Endodermal cell (in vitro differentiated cells): Measurements from ENCODE around the gene SLC25A17. TPM values are rescaled to one million over a fixed set of nuclear protein-coding genes. Genes with fewer than 3 reads are reported as not detected.
"Not testable (repeated sequence)": the region's sequence is repeated elsewhere in the genome, so short reads cannot be mapped to it uniquely, and the experiment has no call there.

ENCODE experiments used
- DNase-seq: peaks from one replicate; pipeline ENCODE4 v3.0.0-alpha.2; 2017
- H3K27ac ChIP-seq: 2 replicates; pipeline ENCODE4 v1.5.1; 2013; ENCODE audit warnings: mild to moderate bottlenecking, low read depth, low read length, moderate library complexity
- H3K27me3 ChIP-seq: 2 replicates; pipeline ENCODE4 v1.6.1; 2013; ENCODE audit warnings: mild to moderate bottlenecking, low read length, moderate library complexity; ENCODE audit not compliant: insufficient read depth, control insufficient read depth, poor library complexity, severe bottlenecking
- H3K36me3 ChIP-seq: 2 replicates; pipeline ENCODE4 v1.7.0; 2013; ENCODE audit warnings: mild to moderate bottlenecking, low read length, moderate library complexity; ENCODE audit not compliant: control insufficient read depth, insufficient read depth
- H3K4me1 ChIP-seq: one replicate; pipeline ENCODE4 v1.7.0; 2013; ENCODE audit warnings: low read length; ENCODE audit not compliant: control insufficient read depth, insufficient read depth
- H3K4me3 ChIP-seq: 2 replicates; pipeline ENCODE4 v1.5.1; 2013; ENCODE audit warnings: mild to moderate bottlenecking, low read length, moderate library complexity
- H3K9ac ChIP-seq: 2 replicates; pipeline ENCODE4 v1.6.1; 2013; ENCODE audit warnings: mild to moderate bottlenecking, low read length, moderate library complexity; ENCODE audit not compliant: poor library complexity, severe bottlenecking; ENCODE audit errors: extremely low read depth
- H3K9me3 ChIP-seq: 2 replicates; pipeline ENCODE4 v1.6.1; 2013; ENCODE audit warnings: mild to moderate bottlenecking, low read length, moderate library complexity; ENCODE audit not compliant: control insufficient read depth
- H3K27ac Mint-ChIP-seq: 2 replicates; pipeline ENCODE4 v1.8.0; 2020; ENCODE audit warnings: mixed read lengths
- H3K27me3 Mint-ChIP-seq: 2 replicates; pipeline ENCODE4 v1.8.0; 2021; ENCODE audit warnings: mild to moderate bottlenecking, mixed read lengths; ENCODE audit not compliant: insufficient read depth
- H3K36me3 Mint-ChIP-seq: 2 replicates; pipeline ENCODE4 v1.8.0; 2020; ENCODE audit warnings: low read depth, mixed read lengths
- H3K4me1 Mint-ChIP-seq: 2 replicates; pipeline ENCODE4 v1.8.0; 2020; ENCODE audit warnings: mixed read lengths
- H3K4me3 Mint-ChIP-seq: 2 replicates; pipeline ENCODE4 v1.8.0; 2020; ENCODE audit warnings: mild to moderate bottlenecking, moderate library complexity, mixed read lengths
- H3K9me3 Mint-ChIP-seq: 2 replicates; pipeline ENCODE4 v1.8.0; 2020; ENCODE audit warnings: mild to moderate bottlenecking, mixed read lengths
- CTCF ChIP-seq: fragments of 200-600 bp; sonication (generic); conservative IDR thresholded peaks from 2 replicates; pipeline ENCODE4 v1.5.0; 2021; ENCODE audit warnings: antibody characterized with exemption, mild to moderate bottlenecking
- WGBS, 2 experiments: methylation state at CpG; one replicate each; pipeline versions ENCODE4 v1.1.5 to v1.1.7; 2013; ENCODE audit warnings: missing lambda C conversion rate in 2 of 2, mixed read lengths in 1 of 2; ENCODE audit not compliant: insufficient coverage in 1 of 2, insufficient read length in 1 of 2; 5-methylcytosine and 5-hydroxymethylcytosine counted together
- total RNA-seq, 2 donors: library from RNA; stranded (reverse); fragmentation: NEBNext Ultra II Directional in 1 of 2; extraction: Animal tissue kit (Norgen Biotek cat#: 25700) in 1 of 2; gene quantifications; 2 replicates in 1 of 2; 3 replicates in 1 of 2; pipeline ENCODE4 v1.2.1, GENCODE V29; 2021

Gene SLC25A17
- total RNA-seq, 2 donors from 2014 or later: 25.4 to 29.4 TPM

- no peak overlapping the region for H3K27ac Mint-ChIP-seq
- peaks cover 5% of the 10 kb centered on the region for H3K4me1 ChIP-seq
- H3K4me3 ChIP-seq: no peak overlapping the region
- H3K27me3 ChIP-seq: no peaks in the 10 kb centered on the region
- H3K9ac ChIP-seq: no peak overlapping the region
- H3K36me3 Mint-ChIP-seq: peaks cover 8% of the 10 kb centered on the region
- H3K4me3 Mint-ChIP-seq: no peak overlapping the region
- no peaks in the 10 kb centered on the region for H3K9me3 ChIP-seq
- no peak overlapping the region for H3K27ac ChIP-seq
- H3K4me1 Mint-ChIP-seq: no peaks in the 10 kb centered on the region
- no peak for TF ChIP-seq CTCF
- WGBS, 2 experiments: 90 to 95% methylated on average over 2 to 5 of the region's 6 CpGs
- no peak for DNase-seq
- no peaks in the 10 kb centered on the region for H3K27me3 Mint-ChIP-seq
- no peaks in the 10 kb centered on the region for H3K9me3 Mint-ChIP-seq
- H3K36me3 ChIP-seq: peaks cover 13% of the 10 kb centered on the region
Observed at GRCh38 chr22:40764763-40765441, 54.2 kb downstream of the SLC25A17 start.

GRCh38 chr22:40759294-40759840, 59.8 kb downstream of the SLC25A17 start:
- no peak for DNase-seq
- Mint-ChIP-seq H3K27me3 (no peaks in the 10 kb centered on the region), H3K36me3 (no peaks in the 10 kb centered on the region), H3K27ac (no peak overlapping the region), H3K9me3 (no peaks in the 10 kb centered on the region), H3K4me3 (no peak overlapping the region), H3K4me1 (peaks cover 11% of the 10 kb centered on the region)
- Histone ChIP-seq H3K27ac (no peak overlapping the region), H3K9me3 (no peaks in the 10 kb centered on the region), H3K4me1 (no peaks in the 10 kb centered on the region), H3K9ac (no peak overlapping the region), H3K36me3 (no peaks in the 10 kb centered on the region), H3K27me3 (no peaks in the 10 kb centered on the region), H3K4me3 (no peak overlapping the region)
- no peak for TF ChIP-seq CTCF
- 89 to 97% methylated on average over 5 to 6 of the region's 6 CpGs for WGBS, 2 experiments

- H3K4me3 Mint-ChIP-seq, DNase-seq, H3K36me3 Mint-ChIP-seq, H3K27ac ChIP-seq, H3K4me1 ChIP-seq, H3K27ac Mint-ChIP-seq, H3K27me3 ChIP-seq, H3K27me3 Mint-ChIP-seq, H3K36me3 ChIP-seq, H3K9ac ChIP-seq, H3K4me3 ChIP-seq, H3K9me3 Mint-ChIP-seq, H3K9me3 ChIP-seq: not testable (repeated sequence)
- H3K4me1 Mint-ChIP-seq: peaks cover 11% of the 10 kb centered on the region
- 92 to 94% methylated on average over 13 of the region's 13 CpGs for WGBS, 2 experiments
Observed at GRCh38 chr22:40758851-40759250, 60.3 kb downstream of the SLC25A17 start.
